ENCODE measurements around the gene HLF. TPM values are rescaled to one million over a fixed set of nuclear protein-coding genes. Genes with fewer than 3 reads are reported as not detected.

HLF gene
- total and polyA plus RNA-seq, 2 donors (not counting 3 experiments of a cell fraction or from before 2014, with no cell fraction given): not detected

DNA sequence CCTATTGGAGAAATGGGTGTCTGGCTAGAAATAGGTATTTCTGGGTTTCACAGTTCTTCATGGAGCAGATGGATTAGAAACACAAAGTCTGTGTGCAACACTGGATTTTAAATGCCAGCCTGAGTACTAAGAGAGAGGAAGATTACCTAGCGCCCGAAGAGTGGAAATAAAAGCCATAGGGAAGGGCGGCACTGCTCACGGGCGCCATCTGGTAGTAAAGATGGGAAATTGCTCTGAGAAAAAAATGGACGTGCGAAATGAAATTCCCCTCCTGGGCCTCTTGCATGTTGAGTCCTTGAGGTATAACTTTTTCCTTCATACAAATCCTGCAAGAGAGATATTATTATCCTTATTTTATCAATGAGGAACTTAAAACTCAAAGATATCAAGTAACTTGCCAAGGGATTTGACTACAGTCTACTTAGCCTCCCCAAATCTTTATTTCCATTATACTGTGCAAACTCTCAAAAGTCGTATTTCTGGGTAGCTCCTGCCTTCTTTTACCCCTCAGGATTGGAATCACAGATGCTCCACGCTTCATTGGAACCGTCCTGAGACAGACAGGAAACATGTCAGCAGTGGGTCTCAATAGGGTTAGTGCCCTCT, 84.1 kb downstream of the HLF start:
- ChIA-PET POLR2A (no interaction called here), CTCF (interaction anchor here (0.8 to 6.9 kb wide), 20 partner anchors 7 to 406 kb away, joined by 3 to 136 read pairs (median 4); no protein-coding TSS in a partner anchor)

More for the DNA sequence above, 84.1 kb downstream of the HLF start:
- Histone ChIP-seq H3K9ac (replicated peaks; ENCODE audit: extremely low read depth, insufficient read depth, low read length) (no peak overlapping the region), H3K27me3 (ENCODE audit: control insufficient read depth in 2 of 2, insufficient read depth in 2 of 2, low read length in 2 of 2) (peaks cover 6 to 7% of the 10 kb centered on the region in 2 experiments), H3K27ac (ENCODE audit: insufficient read depth, low read depth, low read length) (no peak overlapping the region), H4K20me1 (replicated peaks; ENCODE audit: control insufficient read depth, extremely low read depth, insufficient read depth, low read length) (no peaks in the 10 kb centered on the region), H3K9me1 (replicated peaks; ENCODE audit: control insufficient read depth, extremely low read depth, insufficient read depth, low read length) (no peaks in the 10 kb centered on the region), H3K4me3 (replicated peaks in 1 of 3; ENCODE audit: insufficient read depth in 1 of 3, low read depth in 1 of 3, low read length in 3 of 3) (no peak overlapping the region), H3K4me1 (ENCODE audit: control insufficient read depth, extremely low read depth, insufficient read depth, low read length) (no peaks in the 10 kb centered on the region), H3K36me3 (ENCODE audit: control insufficient read depth in 2 of 2, extremely low read depth in 1 of 2, insufficient read depth in 2 of 2, low read length in 2 of 2) (no peaks in the 10 kb centered on the region), H3K4me2 (ENCODE audit: insufficient read depth, low read length) (no peak overlapping the region), H2AFZ (ENCODE audit: low read depth, low read length) (no peak overlapping the region), H3K79me2 (ENCODE audit: control insufficient read depth, insufficient read depth, low read length) (no peaks in the 10 kb centered on the region), H3K9me3 (replicated peaks; ENCODE audit: control insufficient read depth, insufficient read depth, low read length) (no peaks in the 10 kb centered on the region)
- intact Hi-C loops (cut with micrococcal nuclease) (loop anchor here (1.0 to 2.0 kb wide), 3 partner anchors 166 to 356 kb away; no protein-coding TSS in a partner anchor), dilution Hi-C loops (cut with MboI; ENCODE audit: extremely low pct_ligation_motif_present, low sequenced_read_pairs) (no loop called here)
- DNase-seq (ENCODE audit: low read depth, low spot score) (peak; percentile 56), FAIRE-seq (peak; percentile 86)
- TF ChIP-seq EZH2 (IDR thresholded peaks at IDR 0.05; ENCODE audit: borderline replicate concordance, low read depth, low read length, severe bottlenecking) (no peak), CTCF (IDR thresholded peaks at IDR 0.05; ENCODE audit: extremely low read depth in 1 of 2, insufficient read depth in 1 of 2, low read depth in 1 of 2, low read length in 2 of 2) (peak; percentile 62 to 84)
- BruUV-seq (replicated peaks): no TSS peak

All from endothelial cell of umbilical vein (primary cell).